GM11168 (cell line): Measurements from ENCODE around the gene SLC25A21.
"Not testable (repeated sequence)": the region's sequence is repeated elsewhere in the genome, so short reads cannot be mapped to it uniquely, and the experiment has no call there.

Source experiments
- in situ Hi-C: fragments of 300-500 bp; cut with MboI; formaldehyde crosslinking; loops from one replicate; pipeline ENCODE4 v1.12.0; 2022; ENCODE audit warnings: low sequenced_read_pairs; ENCODE audit not compliant: unreplicated experiment

The SLC25A21 gene

DNA sequence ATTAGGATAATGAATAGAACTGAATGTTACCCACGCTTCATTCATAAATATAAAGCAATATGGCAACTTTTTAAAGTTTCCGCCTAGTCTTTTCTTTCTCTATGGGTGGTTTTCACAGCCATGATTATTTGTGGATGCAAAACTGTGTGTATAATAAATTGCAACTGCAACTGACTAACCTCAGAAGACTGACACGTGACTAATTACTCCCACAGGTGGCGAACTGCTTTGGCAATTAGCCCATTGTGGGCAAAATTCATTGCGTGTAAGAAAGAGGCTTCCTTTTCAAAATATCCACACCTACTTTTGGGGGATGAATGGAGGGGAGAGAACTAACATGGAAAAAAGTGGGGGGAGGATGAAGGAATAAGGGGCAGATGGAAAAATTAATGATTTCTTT is 79.0 kb downstream of the SLC25A21 start:
- in situ Hi-C loops: no loop called here

- in situ Hi-C loops: no loop called here
These were observed 80.8 kb downstream of the SLC25A21 start for GRCh38 chr14:37091651-37092050.

GRCh38 chr14:37090026-37090425 is 82.4 kb downstream of the SLC25A21 start:
- in situ Hi-C loops: no loop called here

- in situ Hi-C loops: no loop called here
These were observed 83.0 kb downstream of the SLC25A21 start for GRCh38 chr14:37089410-37089809.

DNA sequence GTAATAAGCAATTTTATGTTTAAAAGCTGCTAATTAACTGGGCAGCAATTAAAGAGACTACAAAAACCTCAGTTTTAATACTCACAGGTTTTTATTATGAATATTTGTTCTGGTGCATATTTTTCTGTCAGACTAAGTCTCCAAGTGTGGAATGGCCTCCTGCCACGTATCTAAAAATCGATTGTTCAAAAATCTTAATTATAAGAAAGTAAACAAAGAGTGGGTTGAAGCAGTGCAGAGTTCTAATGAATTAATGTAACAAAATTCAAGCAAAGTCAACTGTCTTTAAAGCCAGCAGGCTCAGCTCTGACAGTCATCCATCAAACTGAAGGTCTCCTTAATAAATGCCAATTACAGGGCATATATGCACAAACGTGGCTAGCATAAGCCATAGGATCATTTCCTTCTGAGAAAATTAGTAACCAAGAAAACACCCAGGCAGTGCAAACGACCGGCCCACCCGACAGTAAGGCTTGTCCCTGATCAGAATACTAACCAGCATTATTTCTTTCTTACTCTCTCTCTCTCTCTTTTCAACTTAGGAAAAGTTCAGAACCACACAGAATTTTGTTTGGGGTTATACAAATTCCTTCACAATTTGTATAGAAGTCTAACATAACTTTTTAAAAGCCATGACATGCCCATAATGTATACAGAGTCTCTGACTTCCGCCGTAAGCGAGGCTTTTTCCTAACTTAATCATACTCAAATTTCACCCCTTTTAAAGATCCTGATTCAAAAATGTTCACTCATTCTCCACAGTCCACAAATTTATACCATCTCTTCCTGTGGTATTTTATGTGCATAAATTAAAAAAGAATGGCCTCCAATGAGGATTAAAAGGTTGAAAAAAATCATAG is 83.8 kb downstream of the SLC25A21 start:
- in situ Hi-C loops: no loop called here

- in situ Hi-C loops: no loop called here
These were observed 84.9 kb downstream of the SLC25A21 start for GRCh38 chr14:37087520-37087919.

GRCh38 chr14:37083599-37083998 is 88.8 kb downstream of the SLC25A21 start:
- in situ Hi-C loops: no loop called here

DNA sequence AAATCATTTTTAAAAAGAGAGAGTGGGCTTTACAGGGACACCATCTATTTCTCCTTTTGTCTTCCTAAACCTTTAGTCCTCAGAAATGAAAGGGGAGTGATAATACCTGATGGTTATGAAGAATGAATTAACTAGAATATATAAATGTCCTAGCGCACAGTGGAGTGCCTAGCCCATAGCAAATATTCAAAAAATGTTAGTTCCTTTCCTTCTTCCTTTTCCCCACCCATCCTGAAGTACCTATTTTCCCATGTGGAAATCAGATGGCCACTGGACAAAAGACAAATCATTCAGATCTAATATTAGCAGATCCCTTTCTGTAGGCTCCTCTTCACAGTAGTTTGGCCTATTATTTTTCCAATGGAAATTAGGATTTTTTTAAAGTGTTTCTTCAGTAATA is 90.0 kb downstream of the SLC25A21 start:
- in situ Hi-C loops: no loop called here

DNA sequence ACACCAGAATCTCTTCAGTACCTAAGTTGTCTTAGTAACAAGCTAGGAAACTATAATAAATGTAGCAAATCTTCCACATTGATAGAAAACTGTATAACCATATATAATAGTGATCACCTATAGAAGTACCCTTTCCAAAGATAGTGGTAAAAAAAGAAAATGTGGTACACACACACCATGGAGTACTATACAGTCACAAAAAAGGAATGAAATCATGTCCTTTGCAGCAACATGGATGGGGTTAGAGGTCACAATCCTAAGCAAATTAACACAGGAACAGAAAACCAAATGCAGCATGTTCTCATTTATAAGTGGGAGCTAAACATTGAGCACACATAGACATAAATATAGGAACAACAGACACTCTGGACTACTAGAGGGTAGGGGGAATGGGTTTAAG is 90.5 kb downstream of the SLC25A21 start:
- in situ Hi-C loops: no loop called here

DNA sequence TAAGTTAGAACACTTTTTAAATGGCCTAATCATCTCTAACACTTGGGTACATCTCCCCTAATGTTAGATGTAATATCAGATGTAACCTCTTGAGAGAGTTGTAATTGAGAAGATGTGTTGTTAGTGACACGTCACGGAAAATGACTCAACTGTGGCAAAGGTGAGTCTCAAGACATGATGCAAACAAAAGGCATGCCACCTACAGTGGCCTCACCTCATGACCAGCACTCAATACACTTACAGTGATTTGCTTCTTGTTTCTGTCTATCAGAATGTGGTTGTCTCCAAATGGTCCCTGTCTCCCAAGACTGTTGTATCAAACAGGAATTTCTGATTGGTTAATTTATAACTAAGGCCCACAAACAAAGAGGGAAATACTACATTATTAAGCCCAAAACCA is 91.2 kb downstream of the SLC25A21 start:
- in situ Hi-C loops: no loop called here

- in situ Hi-C loops: no loop called here
These were observed 94.3 kb downstream of the SLC25A21 start for GRCh38 chr14:37078131-37078530.

DNA sequence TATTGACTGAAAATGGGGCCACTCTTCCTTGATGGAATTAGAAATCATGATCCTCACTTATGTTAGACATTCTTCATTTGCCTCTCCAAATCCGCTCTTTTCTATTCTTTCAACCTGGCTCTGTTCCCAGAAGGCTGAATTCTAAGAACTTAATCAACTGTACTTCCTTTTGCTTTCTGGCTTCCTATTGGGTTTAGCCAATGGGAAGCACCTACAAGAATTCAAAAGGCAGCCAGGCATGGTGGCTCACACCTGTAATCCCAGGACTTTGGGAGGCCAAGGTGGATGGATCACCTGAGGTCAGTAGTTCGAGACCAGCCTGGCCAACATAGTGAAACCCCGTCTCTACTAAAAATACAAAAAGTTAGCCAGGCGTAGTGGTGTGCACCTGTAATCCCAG is 98.1 kb downstream of the SLC25A21 start:
- in situ Hi-C loops: not testable (repeated sequence)

DNA sequence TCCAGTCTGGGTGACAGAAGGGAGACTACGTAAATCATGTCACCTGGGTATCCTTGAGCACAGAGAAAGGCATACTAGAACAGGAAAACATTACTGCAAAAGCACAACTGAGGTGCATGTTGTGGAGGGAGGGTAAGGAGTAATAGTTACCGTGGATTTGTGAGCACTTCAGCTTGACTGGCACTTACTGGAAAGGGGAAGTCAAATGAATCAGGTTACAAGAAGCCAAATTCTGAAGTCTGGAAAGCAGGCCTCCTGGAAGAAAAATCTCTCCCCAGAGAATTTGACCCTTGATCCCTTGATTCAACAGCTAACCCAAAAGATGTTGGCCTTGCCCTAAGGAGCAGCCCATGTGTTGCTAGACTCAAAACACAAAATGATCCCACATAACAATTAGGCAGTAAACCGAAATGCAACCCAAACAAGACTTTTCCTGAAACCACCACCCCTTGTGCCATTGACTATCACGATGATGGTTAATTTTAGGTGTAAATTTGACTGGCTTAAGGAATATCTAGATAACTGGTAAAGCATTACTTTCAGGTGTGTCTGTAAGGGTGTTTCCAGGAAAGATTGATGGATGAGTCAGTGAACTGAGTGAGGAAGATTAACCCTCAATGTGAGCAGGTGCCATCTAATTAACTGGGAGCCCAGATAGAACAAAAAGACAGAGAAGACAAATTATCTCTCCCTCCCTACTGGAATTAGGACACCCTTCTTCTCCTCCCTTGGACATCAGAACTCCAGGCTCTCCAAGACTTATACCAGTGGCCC is 108.8 kb downstream of the SLC25A21 start:
- in situ Hi-C loops: no loop called here

GRCh38 chr14:37062191-37062803 is 110.1 kb downstream of the SLC25A21 start:
- in situ Hi-C loops: no loop called here

- in situ Hi-C loops: no loop called here
These were observed 110.7 kb downstream of the SLC25A21 start for GRCh38 chr14:37061697-37062096.

- in situ Hi-C loops: no loop called here
These were observed 111.7 kb downstream of the SLC25A21 start for GRCh38 chr14:37060496-37061260.

GRCh38 chr14:37057776-37058175 is 114.6 kb downstream of the SLC25A21 start:
- in situ Hi-C loops: no loop called here

GRCh38 chr14:37056473-37056872 is 115.9 kb downstream of the SLC25A21 start:
- in situ Hi-C loops: no loop called here

DNA sequence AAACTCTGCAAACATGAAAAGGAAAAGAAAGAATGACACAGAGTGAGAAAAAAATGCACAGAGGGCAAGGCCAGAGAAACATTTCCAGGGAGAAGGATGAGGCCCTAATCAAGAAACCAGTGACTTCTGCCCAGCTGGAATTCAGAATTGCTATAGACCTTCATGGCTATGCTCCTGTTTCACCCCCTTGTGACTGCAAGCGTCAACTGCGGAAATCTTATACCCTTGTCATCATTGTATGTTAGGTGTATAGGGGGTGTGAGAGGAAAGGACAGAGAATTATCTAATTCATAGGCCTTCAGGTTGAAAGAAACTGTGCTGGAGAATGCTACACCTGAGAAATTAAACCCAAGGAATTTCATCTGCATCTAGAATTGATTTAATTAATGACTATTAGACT is 117.5 kb downstream of the SLC25A21 start:
- in situ Hi-C loops: no loop called here

DNA sequence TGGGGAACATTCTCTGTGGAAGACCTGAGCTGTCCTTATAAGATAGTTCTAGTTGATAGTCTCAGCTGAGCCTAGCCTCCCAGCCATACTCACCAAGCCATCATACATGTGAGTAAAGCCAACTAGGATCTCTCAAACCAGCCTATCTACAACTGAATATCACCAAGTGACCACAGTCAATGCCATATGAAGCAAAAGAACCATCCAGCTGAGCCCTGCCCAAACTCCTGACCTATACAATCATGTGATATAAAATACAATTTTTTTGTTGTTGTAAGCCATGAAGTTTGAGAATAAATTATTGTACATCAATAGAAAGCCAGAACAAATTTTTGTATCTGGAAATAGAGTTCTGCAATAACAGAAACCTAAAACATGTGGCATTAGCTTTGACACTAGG is 118.3 kb downstream of the SLC25A21 start:
- in situ Hi-C loops: no loop called here
